PFSK-1 (cell line): ENCODE results near the gene UHMK1.

ENCODE experiments used
- POLR2AphosphoS5 ChIP-seq: IDR thresholded peaks from 2 replicates; pipeline ENCODE4 v1.6.1; 2012; ENCODE audit warnings: low read depth, mild to moderate bottlenecking, control low read depth, low read length, moderate library complexity
- REST ChIP-seq, 2 experiments: IDR thresholded peaks; 2 replicates each; pipeline versions ENCODE4 v1.6.1 to v1.8.0; 2011 to 2012; ENCODE audit warnings: low read depth in 2 of 2, low read length in 2 of 2, control low read depth in 1 of 2, inconsistent platforms in 1 of 2, mild to moderate bottlenecking in 1 of 2, moderate library complexity in 1 of 2; ENCODE audit not compliant: insufficient read depth in 1 of 2
- TAF1 ChIP-seq: IDR thresholded peaks from 2 replicates; pipeline ENCODE4 v1.6.1; 2012; ENCODE audit warnings: low read length, control low read depth, borderline replicate concordance; ENCODE audit not compliant: insufficient read depth

DNA sequence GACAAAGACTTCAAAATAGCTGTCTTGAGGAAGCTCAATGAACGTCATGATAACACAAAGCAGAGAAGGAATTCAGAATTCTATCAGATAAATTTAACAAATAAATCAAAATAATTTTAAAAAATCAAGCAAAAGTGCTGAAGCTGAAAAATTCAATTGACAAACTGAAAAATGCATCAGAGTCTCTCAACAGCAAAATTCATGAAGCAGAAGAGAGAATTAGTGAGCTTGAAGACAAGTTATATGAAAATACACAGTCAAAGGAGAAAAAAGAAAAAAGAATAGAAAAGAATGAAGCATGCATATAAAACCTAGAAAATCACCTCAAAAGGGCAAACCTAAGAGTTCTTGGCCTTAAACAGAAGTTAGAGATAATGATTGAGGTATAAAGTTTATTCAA, 21.0 kb upstream of the UHMK1 start:
- TF ChIP-seq REST (IDR thresholded peaks at IDR 0.05; ENCODE audit: insufficient read depth in 1 of 2, low read depth in 2 of 2, low read length in 2 of 2), result no peak
- no peak for TF ChIP-seq POLR2AphosphoS5
- no peak for TF ChIP-seq TAF1
